Fibroblast of pulmonary artery (primary cell): ENCODE results near the gene CDYL2.
A peak's percentile ranks its signal among the peaks of the same experiment; 100 is the strongest.
"Not testable (repeated sequence)": the region's sequence is repeated elsewhere in the genome, so short reads cannot be mapped to it uniquely, and the experiment has no call there.

Source experiments
- DNase-seq: peaks from one replicate; pipeline ENCODE4 v3.0.0-alpha.2; 2010; ENCODE audit warnings: low read depth
- H3K4me3 ChIP-seq: replicated peaks from 2 replicates; pipeline ENCODE4 v1.5.1; 2011; ENCODE audit warnings: low read depth, mild to moderate bottlenecking, control low read depth, low read length, moderate library complexity
- CTCF ChIP-seq: IDR thresholded peaks from 2 replicates; pipeline ENCODE4 v1.5.1; 2011; ENCODE audit warnings: mild to moderate bottlenecking, control low read depth, low read length, inconsistent platforms; ENCODE audit errors: missing control alignments

The CDYL2 gene

GRCh38 chr16:80827007-80827406 lies 22.6 kb upstream of the CDYL2 start:
- no peak for TF ChIP-seq CTCF
- no peak for DNase-seq
- H3K4me3 ChIP-seq, result no peak overlapping the region

GRCh38 chr16:80825365-80825758 lies 21.0 kb upstream of the CDYL2 start:
- no peak overlapping the region for H3K4me3 ChIP-seq
- DNase-seq, result no peak
- TF ChIP-seq CTCF, result no peak

GRCh38 chr16:80824623-80825364 lies 20.4 kb upstream of the CDYL2 start:
- DNase-seq, result peak; percentile 86
- peak; percentile 90 for TF ChIP-seq CTCF
- no peak overlapping the region for H3K4me3 ChIP-seq

- no peak overlapping the region for H3K4me3 ChIP-seq
- TF ChIP-seq CTCF, result no peak
- DNase-seq, result no peak
These were observed 15.6 kb upstream of the CDYL2 start for GRCh38 chr16:80819988-80820387.

GRCh38 chr16:80816356-80816755 lies 12.0 kb upstream of the CDYL2 start:
- H3K4me3 ChIP-seq, result no peak overlapping the region
- TF ChIP-seq CTCF, result no peak

GRCh38 chr16:80815278-80815677 lies 10.9 kb upstream of the CDYL2 start:
- H3K4me3 ChIP-seq, DNase-seq: not testable (repeated sequence)

More at GRCh38 chr16:80816356-80816755, 12.0 kb upstream of the CDYL2 start:
- no peak for DNase-seq

GRCh38 chr16:80812593-80812992 lies 8.2 kb upstream of the CDYL2 start:
- no peak for TF ChIP-seq CTCF
- DNase-seq, result no peak
- H3K4me3 ChIP-seq, result no peak overlapping the region
